Renal cortex interstitium (tissue), 11 donors: ENCODE measurements around the gene RPL38. TPM values are rescaled to one million over a fixed set of nuclear protein-coding genes. Genes with fewer than 3 reads are reported as not detected.
"Not testable (repeated sequence)": the region's sequence is repeated elsewhere in the genome, so short reads cannot be mapped to it uniquely, and the experiment has no call there.

Experiments used
- DNase-seq, 11 donors: peaks; one replicate each; pipeline ENCODE4 v3.0.0-alpha.2; 2013; ENCODE audit warnings: low read depth in 9 of 11, low spot score in 4 of 11; ENCODE audit errors: extremely low read depth in 1 of 11
- polyA plus RNA-seq, 3 donors: library from polyadenylated mRNA; unstranded; fragments of 120-200 nt; gene quantifications; one replicate each; pipeline ENCODE4 v1.2.1, GENCODE V29; 2013; ENCODE audit not compliant: insufficient read length in 3 of 3

RPL38 gene
- polyA plus RNA-seq, 3 donors, result 1,116 to 1,437 (median 1,164) TPM

DNA sequence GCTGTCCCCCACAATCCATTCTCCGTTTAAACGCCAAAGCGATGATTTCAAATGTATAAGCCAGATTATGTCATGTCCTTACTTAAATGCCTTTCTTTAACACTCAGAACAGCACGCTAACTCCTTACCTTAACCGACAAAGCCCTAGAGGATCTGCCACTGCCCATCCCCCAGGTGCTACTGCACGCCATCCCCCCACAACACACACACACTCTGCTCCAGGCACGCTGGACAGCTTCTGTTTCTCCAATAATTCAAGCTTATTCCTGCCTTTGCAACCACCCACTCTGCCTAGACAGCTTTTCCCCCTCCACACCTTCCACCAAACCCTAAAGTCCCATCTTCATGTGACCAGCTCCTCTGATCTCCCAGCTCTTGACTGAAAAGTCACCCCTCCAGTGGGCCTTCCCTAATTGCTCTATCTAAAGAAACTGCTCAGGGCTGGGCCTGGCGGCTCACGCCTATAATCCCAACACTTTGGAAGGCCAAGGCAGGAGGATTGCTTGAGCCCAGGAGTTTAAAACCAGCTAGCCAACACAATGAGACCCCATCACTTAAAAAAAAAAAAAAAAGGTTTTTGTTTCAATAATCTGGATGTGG is 38.9 kb upstream of the RPL38 start:
- no peak for DNase-seq

DNA sequence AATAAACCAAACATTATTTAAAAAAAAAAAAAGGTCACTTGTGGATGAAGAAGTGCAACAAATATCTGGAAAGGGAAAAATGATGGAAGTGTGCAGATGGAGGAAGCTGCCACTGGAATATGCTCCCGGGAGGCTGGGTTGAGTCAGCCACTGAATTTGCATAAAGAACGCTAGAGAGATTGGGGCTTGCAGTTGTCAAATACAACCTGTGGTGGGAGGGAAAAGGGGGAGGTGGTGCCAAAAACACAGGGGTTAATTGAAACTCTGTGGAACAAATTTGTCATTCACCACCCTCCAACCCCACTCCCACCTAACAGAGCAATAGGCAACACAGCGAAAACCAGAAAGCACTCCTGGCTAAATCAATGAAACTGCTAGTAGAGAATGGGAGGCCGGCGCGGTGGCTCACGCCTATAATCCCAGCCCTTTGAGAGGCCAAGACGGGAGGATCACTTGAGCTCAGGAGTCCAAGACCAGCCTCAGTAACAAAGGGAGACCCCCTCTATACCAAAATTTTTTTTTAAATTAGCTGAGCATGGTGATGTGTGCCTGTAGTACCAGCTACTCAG is 37.6 kb upstream of the RPL38 start:
- DNase-seq, result no peak

DNA sequence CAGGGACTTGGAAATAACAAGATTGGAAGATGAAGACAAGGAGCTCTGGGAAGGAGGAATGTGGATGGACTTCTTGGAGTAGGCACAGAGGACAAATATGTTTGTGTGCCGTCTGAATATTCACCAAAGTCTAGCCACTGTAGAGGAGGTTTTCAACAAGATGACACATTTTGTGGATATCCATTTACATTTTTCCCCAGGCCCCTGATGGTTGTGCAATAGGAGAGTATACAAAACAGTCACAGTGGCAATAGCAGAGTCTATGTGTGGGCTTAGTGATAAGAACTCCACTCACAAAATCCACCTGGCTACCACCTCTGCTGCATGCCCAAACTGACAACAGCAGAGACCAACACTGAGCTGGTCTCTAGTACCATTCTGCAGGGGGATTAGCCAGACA is 32.6 kb upstream of the RPL38 start:
- DNase-seq, result no peak

DNA sequence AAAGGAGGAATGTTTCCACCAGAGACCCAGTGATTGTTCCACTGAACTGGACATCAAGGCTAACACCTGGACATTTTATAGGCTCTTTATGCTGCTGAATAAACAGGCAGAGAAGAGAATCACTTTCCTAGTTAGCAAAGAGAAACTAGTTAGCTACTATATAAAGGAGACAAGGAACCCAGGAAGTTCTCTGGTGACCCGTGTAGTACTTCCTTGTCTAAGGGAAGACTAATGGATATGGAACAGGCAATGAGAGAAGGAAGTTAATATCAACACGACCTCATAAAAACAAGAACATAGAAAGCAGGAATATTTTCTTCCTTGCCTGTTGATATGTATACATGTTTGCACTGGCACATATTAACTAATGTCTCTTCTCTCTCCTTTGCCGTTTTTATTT is 30.8 kb upstream of the RPL38 start:
- DNase-seq, result no peak

DNA sequence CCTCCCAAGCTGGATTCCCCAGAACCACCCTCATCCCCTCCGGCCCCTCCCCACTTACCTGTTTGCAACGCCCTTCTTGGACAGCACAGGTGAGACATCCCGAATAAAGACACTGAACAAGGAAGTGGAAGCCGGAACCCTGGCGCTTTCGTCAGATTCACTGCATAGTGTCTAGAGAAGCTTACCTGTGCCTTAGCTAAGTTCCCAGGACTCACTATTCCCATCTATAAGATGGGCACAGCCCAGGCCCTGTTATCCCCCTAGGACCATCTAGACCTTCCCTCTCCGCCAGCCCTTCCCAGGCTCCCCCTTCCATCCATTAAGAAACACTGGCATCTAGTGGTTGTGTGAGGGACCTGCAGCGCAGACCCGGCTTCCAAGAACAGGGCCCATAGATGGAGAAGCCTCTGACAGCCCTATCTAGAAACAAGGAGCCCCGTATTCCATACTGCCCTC is 26.9 kb upstream of the RPL38 start:
- peak in 8 of 11 donors; percentile 41 to 74 (median 64) for DNase-seq

DNA sequence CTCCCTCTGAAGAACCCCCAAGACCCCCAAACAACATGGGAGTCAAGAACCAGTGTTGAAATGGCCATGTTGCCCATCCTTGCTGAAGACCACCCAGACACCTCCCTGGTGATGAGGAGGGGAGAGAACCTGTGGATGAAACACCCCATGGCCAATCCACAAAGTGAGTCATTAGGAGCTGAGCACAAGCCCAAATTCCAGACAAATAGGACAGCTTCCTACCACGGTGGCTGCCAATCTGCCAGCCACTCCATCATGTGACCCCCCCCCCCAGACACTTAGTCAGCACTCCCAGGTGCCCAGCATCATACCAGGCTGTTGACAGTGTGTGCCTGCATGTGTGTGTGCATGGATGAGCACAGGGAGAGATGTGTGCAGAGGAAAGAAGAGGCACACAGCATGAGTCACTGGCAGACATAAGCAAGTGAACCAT is 26.4 kb upstream of the RPL38 start:
- DNase-seq, result no peak

DNA sequence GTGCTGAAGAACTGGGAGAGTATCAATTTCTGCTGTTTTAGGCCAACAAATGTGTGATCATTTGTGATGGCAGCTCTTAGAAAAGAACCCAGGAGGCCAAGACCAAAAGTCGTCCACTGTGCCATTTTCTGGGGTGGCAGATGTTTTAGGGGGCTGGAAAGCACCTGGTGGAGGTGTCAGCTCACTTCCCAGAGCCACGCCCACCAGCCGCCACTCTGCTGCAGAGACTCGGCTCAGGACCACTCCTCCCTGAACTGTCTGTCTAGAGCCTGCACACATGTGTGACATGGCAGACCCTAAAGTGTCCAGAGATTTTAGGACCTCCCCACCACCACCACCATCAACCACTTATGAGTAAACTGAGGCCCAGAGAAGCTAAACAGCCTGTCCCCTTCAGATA is 23.9 kb upstream of the RPL38 start:
- DNase-seq, result no peak

DNA sequence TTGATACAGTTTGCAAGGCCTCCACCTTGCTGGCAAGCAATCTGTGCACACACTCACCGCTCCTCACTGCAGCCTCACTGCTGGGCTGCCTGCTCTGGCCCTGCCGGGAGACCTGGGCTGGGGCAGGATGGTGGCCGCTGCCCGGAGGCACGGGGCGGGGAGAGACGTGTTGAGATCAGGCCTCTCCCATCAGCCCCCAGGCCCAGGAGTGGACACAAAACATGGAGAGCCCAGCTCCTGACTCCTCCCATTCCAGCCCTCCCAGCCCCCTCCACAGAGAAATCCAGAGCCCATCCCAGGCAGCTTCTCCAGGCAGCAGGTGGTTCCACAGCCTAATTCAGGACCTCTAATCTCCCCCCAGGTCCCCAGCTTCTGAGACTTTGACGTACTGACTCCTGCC is 23.1 kb upstream of the RPL38 start:
- no peak for DNase-seq

DNA sequence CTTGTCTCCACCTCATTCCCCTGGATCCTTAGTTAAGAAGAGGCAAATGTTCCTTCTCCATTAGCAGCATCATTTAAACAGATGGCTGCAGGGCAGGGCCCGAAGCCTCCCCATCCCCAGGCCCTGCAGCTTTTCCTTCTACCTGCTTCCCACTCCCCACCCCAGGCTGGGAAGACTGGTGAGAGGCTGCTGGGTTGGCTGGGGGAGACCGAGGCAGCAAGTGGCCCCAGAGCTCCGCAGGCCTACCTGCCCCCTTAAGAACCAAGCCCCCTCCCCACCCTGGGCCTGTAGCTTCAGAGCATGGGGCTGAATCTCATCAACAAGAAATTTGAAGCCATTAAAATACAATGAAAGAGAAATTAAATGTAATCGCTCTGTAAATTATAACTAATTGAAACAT is 22.1 kb upstream of the RPL38 start:
- DNase-seq, result no peak

DNA sequence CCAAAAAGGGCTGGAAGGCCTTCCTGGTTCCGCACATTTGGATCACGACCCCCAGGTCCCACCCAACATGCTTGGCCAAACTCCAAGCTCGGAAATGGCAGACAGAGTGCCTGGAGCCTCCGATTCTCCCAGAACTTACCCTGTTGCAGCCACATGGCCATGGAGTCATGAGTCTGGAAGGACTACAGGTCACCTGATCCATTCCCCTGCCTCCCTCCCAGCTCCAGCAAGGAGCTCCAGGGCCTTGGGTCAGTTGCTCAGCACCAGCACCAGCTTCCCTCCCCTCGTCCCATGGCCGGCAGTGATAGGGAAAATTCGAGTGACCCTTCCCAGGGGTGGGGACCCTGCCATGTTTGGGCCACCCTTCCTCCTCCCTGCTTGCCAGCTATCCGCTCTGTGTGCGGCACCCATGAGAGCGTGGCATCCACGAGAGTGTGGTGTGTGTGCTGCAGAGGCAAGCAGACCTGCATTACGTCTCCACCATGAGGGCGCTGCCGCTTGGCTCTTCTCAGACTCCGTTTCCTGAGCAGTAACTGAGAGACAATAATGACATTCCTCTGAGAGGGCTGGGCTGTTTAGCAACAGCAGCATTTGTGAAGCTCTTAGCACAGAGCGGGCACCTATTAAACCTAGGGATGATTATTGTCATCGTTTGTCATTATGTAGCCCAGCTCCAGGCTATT is 21.3 kb upstream of the RPL38 start:
- no peak for DNase-seq

DNA sequence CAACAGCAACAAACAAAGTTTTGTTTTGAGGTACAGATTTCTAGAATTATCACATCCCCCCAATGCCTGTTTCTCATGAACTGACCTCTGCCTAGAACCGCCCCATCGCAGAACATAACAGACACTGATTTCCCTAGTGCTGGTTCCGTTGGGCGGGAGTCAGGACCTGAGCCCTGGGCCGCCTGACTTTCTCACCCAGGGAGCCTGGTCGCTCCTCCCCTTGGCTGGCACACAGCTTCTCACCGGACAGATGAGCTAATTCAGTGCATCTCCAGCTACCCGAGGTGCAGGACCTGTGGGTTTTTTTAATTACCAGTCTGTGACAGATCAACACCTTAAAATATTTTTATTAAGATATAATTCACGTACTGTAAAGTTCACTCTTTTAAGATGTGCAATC is 20.1 kb upstream of the RPL38 start:
- DNase-seq, result no peak

DNA sequence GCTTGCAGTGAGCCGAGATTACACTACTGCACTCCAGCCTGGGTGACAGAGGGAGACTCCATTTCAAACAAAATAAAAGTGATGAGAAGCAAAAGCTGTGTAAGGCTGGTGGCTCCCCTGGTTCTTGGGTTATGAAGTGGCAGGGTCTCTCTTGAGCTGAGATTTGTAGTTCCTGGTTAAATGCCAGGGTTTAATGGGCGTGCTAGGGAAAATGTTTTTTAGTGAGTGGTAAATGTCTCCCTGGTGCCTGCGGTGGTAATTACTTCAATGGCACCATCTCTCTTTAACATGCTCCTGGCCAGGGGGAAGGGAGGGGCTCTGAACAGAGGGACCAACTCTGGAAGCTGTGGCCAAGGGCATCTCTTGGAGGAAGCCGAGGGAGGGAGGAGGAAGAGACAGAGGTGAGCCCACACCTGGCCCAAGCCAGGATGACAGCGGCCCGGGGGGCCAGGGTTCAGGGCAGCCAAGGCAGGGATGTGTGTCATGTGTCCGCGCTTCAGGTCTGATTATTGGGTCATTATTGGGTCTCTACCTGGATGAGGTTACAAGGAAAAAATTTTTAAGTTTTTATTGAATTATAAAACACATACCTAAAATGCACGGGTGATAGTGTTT is 17.8 kb upstream of the RPL38 start:
- DNase-seq, result no peak

DNA sequence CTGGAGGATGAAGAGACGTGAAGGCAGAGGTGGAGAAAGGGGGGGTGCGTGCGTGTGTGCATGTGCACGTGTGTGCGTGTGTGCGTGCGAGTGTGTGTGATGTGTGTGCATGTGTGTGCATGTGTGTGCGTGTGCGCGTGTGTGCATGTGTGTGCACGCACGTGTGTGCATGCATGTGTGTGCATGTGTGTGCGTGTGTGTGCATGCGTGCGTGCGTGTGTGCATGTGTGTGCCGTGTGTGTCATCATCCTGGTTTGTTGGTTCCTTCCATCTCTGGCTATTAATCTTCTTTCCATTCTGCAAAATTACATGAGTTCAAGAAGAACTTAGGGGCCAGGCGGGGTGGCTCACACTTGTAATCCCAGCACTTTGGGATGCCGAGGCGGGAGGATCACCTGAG is 17.0 kb upstream of the RPL38 start:
- DNase-seq, result no peak

DNA sequence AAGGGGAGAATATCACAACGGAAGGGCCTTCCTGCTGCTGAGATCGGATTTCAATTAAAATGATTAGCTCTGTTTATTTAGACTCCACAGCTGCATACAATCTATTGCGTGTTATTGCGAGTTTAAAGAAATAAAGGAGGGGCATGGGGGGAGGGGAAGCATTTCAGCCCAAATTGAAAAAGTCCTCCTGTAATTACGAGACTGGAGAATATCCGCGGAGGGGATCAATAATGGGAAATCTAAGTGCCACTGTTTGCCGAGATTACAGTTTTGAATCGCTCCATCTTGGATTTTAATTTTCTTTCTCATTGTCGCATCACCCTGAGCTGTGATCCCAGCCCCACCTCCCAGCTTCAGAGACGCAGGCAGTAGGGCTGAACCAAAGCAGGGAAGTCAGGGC is 15.7 kb upstream of the RPL38 start:
- no peak for DNase-seq

DNA sequence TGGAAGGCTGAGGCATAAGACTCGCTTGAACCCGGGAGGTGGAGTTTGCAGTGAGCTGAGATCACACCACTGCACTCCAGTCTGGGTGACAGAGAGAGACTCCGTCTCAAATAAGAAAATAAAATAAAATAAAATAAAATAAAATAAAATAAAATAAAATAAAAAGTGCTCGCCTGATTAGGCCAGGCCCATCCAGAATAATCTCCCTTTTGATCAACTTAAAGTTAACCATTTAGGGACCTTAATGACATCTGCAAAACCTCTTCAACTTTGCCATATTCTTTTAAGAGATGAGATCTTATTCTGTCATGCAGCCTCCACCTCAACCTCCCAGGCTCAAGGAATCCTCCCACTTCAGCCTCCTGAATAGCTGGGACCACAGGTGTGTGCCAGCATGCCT is 14.8 kb upstream of the RPL38 start:
- not testable (repeated sequence) for DNase-seq

DNA sequence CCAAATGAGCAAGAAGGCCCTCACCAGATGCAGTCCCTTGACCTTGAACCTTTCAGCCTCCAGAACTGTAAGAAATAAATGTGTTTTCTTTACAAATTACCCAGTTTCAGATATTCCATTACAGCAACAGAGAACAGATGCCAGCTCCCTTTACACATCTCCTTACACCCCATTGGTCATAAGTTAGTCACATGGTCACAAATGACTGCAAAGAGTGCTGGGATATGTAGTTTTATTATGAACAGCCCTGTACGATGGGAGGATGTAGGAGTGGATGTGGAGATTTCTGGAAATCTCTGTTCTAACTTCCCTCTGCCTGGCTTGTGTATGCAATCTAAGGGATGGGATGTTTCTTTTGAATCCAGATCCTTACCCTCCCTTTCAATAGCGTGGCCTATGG is 13.3 kb upstream of the RPL38 start:
- no peak for DNase-seq

DNA sequence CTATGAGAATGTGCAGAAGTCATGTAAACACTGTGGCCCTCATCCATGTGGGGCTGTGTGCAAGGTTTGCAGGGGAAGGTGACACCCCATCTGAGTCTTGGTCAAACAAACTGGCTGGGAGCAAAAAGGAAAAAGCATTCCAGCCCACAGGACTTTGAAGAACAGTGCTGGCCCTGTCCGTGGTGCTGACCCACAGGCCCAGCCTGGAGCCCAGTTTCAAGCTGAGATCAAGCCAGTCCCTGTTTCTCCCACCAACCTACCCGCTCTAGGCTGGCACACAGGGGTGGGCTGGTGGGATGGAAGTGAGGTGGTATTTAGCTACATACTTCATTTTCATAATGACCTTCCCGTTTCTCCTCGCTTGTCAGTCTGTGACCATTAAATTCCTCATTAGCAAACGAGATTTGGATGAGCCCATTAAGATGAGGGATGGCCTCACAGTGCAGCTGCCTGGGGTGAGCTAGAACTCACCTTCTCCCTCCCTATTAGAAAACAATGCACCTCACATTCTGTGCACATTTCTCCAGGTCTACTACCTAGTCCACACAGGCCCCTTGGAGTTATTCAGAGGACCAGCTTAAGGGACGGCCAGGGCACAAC is 12.6 kb upstream of the RPL38 start:
- DNase-seq, result no peak

DNA sequence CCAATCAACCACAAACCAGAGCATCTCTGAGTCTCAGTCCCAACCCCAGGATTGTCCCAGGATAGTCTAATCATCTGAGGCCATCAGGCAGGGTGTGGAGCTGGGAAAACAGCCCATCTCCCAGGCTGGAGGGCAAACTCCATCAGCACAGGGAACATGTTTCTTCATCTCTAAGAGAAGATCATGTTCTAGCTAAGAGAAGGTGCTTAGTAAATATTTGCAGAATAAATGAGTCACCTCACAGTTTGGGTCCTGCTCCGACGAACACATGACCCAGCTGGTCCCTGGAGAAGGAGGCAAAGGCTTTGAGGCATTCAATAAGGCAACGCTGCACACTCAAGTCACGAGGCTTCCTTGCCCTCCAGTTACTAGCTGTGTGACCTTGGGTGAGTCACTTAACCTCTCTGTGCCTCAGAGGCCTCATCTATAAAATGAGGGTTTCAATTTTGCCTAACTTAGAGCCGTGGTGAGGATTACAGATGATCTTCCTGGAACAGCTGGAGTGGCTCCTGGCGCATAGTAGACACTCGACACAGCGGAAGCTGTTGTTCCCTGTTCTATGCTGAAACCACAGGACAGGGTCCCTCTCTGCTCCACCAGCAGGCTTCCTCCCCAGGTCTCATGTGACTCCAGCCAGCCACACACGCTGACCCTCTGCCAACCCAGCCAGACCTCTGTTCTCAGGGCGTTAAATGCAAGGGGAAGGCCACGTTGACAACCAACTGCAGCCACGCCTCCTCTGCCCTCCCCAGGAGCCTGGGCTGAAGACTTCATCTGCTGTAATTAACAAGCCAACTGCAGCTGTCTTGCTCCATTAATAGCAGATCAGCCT is 10.3 kb upstream of the RPL38 start:
- DNase-seq, result no peak

DNA sequence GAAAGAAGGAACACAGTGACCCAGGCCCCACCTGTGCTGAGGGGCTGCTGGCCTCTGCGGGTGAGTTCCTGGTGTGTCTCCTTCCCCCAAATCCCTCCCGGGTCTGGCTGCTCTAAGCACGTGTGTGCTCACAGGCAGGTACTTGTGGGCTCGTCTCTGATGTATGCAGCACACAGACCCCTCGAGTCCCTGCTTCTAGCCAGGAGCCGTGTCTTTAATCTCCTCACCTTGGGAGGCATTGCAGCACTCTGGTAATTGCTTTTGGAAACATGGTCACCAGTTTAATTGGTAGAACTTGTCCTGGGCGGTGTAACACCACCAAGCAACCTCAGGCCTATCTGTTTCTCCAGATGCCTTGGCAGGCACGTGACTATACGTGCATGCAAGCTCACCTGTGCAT is 8.8 kb upstream of the RPL38 start:
- no peak for DNase-seq
